ENCODE measurements around the gene MAU2.

The MAU2 gene

DNA sequence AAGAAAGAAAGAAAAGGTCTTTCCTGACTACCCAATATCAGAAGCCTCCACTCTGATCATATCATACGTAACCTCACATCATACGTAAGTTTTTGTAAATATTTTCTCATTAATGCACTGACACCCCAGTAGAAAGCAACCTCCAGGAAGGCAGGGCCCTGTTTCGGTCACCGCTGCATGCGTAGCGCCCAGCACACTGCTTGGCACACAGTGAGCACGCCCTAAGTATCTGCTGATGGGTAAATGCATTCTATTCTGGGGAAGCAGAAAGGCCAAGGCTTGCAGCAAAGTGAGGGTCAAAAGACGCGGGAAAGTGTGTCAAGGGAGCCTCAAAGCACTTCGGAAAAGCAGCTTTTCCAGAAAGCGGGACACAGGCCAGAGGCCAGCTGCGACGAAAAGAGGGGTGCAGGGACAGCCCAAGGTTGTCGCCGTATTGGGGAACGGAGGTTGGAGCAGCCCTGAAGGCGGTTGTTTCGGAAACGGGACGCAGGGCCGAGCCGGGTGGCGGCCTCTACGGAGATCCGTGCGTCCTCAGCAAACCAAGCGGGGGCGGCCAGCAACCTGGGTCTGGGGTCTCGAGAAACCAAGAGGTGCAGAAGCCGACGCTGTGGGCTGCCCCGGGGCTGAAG is 783 bp upstream of the MAU2 start:
- POLR2A ChIA-PET (ENCODE audit: low non-redundant PET), result no interaction called here
- TF ChIP-seq, protein P1, sequence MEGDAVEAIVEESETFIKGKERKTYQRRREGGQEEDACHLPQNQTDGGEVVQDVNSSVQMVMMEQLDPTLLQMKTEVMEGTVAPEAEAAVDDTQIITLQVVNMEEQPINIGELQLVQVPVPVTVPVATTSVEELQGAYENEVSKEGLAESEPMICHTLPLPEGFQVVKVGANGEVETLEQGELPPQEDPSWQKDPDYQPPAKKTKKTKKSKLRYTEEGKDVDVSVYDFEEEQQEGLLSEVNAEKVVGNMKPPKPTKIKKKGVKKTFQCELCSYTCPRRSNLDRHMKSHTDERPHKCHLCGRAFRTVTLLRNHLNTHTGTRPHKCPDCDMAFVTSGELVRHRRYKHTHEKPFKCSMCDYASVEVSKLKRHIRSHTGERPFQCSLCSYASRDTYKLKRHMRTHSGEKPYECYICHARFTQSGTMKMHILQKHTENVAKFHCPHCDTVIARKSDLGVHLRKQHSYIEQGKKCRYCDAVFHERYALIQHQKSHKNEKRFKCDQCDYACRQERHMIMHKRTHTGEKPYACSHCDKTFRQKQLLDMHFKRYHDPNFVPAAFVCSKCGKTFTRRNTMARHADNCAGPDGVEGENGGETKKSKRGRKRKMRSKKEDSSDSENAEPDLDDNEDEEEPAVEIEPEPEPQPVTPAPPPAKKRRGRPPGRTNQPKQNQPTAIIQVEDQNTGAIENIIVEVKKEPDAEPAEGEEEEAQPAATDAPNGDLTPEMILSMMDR (conservative IDR thresholded peaks at IDR 0.05; ENCODE audit: low read depth), result no peak
- CTCF ChIA-PET, result interaction anchor here (0.5 to 0.7 kb wide), 2 partner anchors 123 to 161 kb away, joined by 3 to 4 read pairs; no protein-coding TSS in a partner anchor
- DNase-seq (ENCODE audit: low spot score), result no peak
- H3K27ac ChIP-seq, result peak overlapping the region; percentile 86

- DNase-seq (ENCODE audit: low spot score), result no peak
- H3K27ac ChIP-seq, result peak overlapping the region; percentile 86
- ChIA-PET POLR2A (ENCODE audit: low non-redundant PET) (interaction anchor here (0.6 kb wide), 1 partner anchor 11 kb away, joined by 3 read pairs; no protein-coding TSS in a partner anchor), CTCF (interaction anchor here (1.2 kb wide), 1 partner anchor 17 kb away, joined by 5 read pairs; no protein-coding TSS in a partner anchor)
- TF ChIP-seq, protein P1 (conservative IDR thresholded peaks at IDR 0.05; ENCODE audit: low read depth), result no peak
Measured at GRCh38 chr19:19321141-19321577, 530 bp downstream of the MAU2 start.

DNA sequence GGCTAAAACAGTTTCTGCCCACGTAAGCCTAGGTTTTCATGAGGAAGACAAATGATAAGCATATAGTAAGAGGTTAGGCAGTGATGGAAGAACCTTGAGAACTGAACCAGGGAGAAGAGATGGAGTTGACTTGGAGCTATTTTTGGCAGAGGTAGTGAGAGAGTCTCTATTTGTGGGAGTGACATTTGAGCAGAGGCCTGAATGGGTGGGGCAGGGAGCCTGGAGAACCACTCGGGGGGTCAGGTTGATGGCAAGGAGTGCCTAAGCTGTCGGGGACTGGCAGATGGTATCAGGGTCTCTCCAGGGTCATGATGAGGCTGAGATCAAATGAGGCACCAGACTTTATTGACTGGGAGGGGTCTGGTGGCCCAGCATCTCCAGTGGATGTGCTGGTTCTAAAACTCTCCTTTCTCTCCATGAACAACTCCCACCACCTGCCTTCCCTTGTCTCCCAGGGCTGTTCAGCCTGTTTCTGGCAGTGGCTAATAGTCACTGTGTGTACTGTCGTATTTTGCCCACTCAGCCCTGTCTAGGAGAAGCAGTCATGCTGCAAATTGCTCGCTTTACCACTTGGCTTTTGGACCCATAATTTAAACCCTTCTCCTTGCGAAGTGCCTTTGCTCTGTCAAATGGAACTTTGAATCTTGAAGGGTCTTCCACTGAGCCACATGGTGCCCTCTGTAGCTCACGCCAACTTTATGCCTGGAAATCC is 3.6 kb downstream of the MAU2 start:
- peak overlapping the region; percentile 21; the same call in 1 of the 2 replicates for H3K27ac ChIP-seq
- DNase-seq (ENCODE audit: low spot score), result no peak
- ChIA-PET POLR2A (ENCODE audit: low non-redundant PET) (no interaction called here), CTCF (no interaction called here)
- TF ChIP-seq, protein P1 (conservative IDR thresholded peaks at IDR 0.05; ENCODE audit: low read depth), result no peak

GRCh38 chr19:19327672-19328071 is 7.0 kb downstream of the MAU2 start:
- ChIA-PET POLR2A (ENCODE audit: low non-redundant PET) (no interaction called here), CTCF (interaction anchor here (0.7 kb wide), 1 partner anchor 43 kb away, joined by 3 read pairs; no protein-coding TSS in a partner anchor)
- TF ChIP-seq, protein P1 (conservative IDR thresholded peaks at IDR 0.05; ENCODE audit: low read depth), result no peak

GRCh38 chr19:19329126-19329525 is 8.5 kb downstream of the MAU2 start:
- H3K27ac ChIP-seq, result no peak overlapping the region
- CTCF ChIA-PET, result no interaction called here
- POLR2A ChIA-PET (ENCODE audit: low non-redundant PET), result no interaction called here
- TF ChIP-seq, protein P1 (conservative IDR thresholded peaks at IDR 0.05; ENCODE audit: low read depth), result no peak
- no peak for DNase-seq (ENCODE audit: low spot score)

More at GRCh38 chr19:19327672-19328071, 7.0 kb downstream of the MAU2 start:
- H3K27ac ChIP-seq, result peak overlapping the region; percentile 4; the same call in 1 of the 2 replicates
- no peak for DNase-seq (ENCODE audit: low spot score)

- CTCF ChIA-PET, result interaction anchor here (1.2 kb wide), 1 partner anchor 188 kb away, joined by 3 read pairs; no protein-coding TSS in a partner anchor
- peak overlapping the region; percentile 58 for H3K27ac ChIP-seq
Measured at GRCh38 chr19:19334063-19334988, 13.7 kb downstream of the MAU2 start.

More at GRCh38 chr19:19334063-19334988, 13.7 kb downstream of the MAU2 start:
- DNase-seq (ENCODE audit: low spot score), result no peak
- TF ChIP-seq, protein P1 (conservative IDR thresholded peaks at IDR 0.05; ENCODE audit: low read depth), result no peak
- POLR2A ChIA-PET (ENCODE audit: low non-redundant PET), result no interaction called here

Data from RWPE1 (cell line).